HepG2 (cell line): ENCODE results near the gene SLC29A1. TPM values are rescaled to one million over a fixed set of nuclear protein-coding genes. Genes with fewer than 3 reads are reported as not detected.

ENCODE experiments used
- AFF4 ChIP-seq: sonication (generic); formaldehyde crosslinking; IDR thresholded peaks from 2 replicates; pipeline ENCODE4 v1.4.0; 2020; ENCODE audit warnings: missing genetic modification reagents
- ARID2 ChIP-seq: sonication (generic); formaldehyde crosslinking; IDR thresholded peaks from 2 replicates; pipeline ENCODE4 v1.8.1; 2022; ENCODE audit warnings: mild to moderate bottlenecking, missing genetic modification reagents, borderline replicate concordance
- KDM6A ChIP-seq: IDR thresholded peaks from 2 replicates; pipeline ENCODE4 v1.6.1; 2016; ENCODE audit warnings: low read depth
- MAZ ChIP-seq, 2 experiments: sonication (generic) in 1 of 2; formaldehyde crosslinking in 1 of 2; IDR thresholded peaks; 2 replicates each; pipeline versions ENCODE4 v1.5.0 to v1.6.1; 2012 to 2020; ENCODE audit warnings: low read depth in 2 of 2, mild to moderate bottlenecking in 2 of 2, borderline replicate concordance in 1 of 2, improper control_type of control experiment in 1 of 2, low read length in 1 of 2, missing genetic modification reagents in 1 of 2, moderate library complexity in 1 of 2
- MIXL1 ChIP-seq: IDR thresholded peaks from 2 replicates; pipeline ENCODE4 v1.6.1; 2016
- MXD3 ChIP-seq: IDR thresholded peaks from 2 replicates; pipeline ENCODE4 v1.6.1; 2016; ENCODE audit warnings: mild to moderate bottlenecking, missing biosample characterization, missing genetic modification reagents
- PRMT3 ChIP-seq: sonication (generic); formaldehyde crosslinking; IDR thresholded peaks from 2 replicates; pipeline ENCODE4 v1.8.1; 2022; ENCODE audit warnings: low read depth, mild to moderate bottlenecking, moderate library complexity, missing genetic modification reagents, borderline replicate concordance
- RFX3 ChIP-seq: IDR thresholded peaks from 2 replicates; pipeline ENCODE4 v1.6.1; 2016; ENCODE audit warnings: missing biosample characterization, missing genetic modification reagents
- SIX1 ChIP-seq: sonication (generic); formaldehyde crosslinking; IDR thresholded peaks from 2 replicates; pipeline ENCODE4 v1.4.0; 2020; ENCODE audit warnings: missing genetic modification reagents, borderline replicate concordance
- SP140L ChIP-seq: sonication (generic); formaldehyde crosslinking; IDR thresholded peaks from 2 replicates; pipeline ENCODE4 v1.4.0; 2020; ENCODE audit warnings: missing genetic modification reagents, borderline replicate concordance
- SUZ12 ChIP-seq: fragments of 150-350 bp; IDR thresholded peaks from 2 replicates; pipeline ENCODE4 v1.6.1; 2014; ENCODE audit warnings: low read depth, low read length
- TBL1XR1 ChIP-seq: fragments of 150-350 bp; IDR thresholded peaks from 2 replicates; pipeline ENCODE4 v1.6.1; 2014; ENCODE audit warnings: borderline replicate concordance, low read length; ENCODE audit not compliant: partially characterized antibody
- ZNF281 ChIP-seq: sonication (generic); formaldehyde crosslinking; IDR thresholded peaks from 2 replicates; pipeline ENCODE4 v1.4.0; 2020; ENCODE audit warnings: missing genetic modification reagents, borderline replicate concordance
- ZNF350 ChIP-seq: sonication (generic); formaldehyde crosslinking; IDR thresholded peaks from 2 replicates; pipeline ENCODE4 v1.4.0; 2020; ENCODE audit warnings: mild to moderate bottlenecking, low read depth, missing genetic modification reagents, borderline replicate concordance
- ZNF382 ChIP-seq: sonication (generic); formaldehyde crosslinking; IDR thresholded peaks from 2 replicates; pipeline ENCODE4 v1.5.0; 2020; ENCODE audit warnings: missing genetic modification reagents, mild to moderate bottlenecking, borderline replicate concordance
- ZNF383 ChIP-seq: sonication (generic); formaldehyde crosslinking; IDR thresholded peaks from 2 replicates; pipeline ENCODE4 v1.4.0; 2020; ENCODE audit warnings: missing genetic modification reagents, mild to moderate bottlenecking, borderline replicate concordance
- ZNF589 ChIP-seq: sonication (generic); formaldehyde crosslinking; conservative IDR thresholded peaks from 2 replicates; pipeline ENCODE4 v1.8.0; 2022; ENCODE audit warnings: mild to moderate bottlenecking, moderate library complexity, missing genetic modification reagents
- ZNF652 ChIP-seq: IDR thresholded peaks from 2 replicates; pipeline ENCODE4 v1.6.1; 2016; ENCODE audit warnings: low read depth, borderline replicate concordance
- ZNF660 ChIP-seq: sonication (generic); formaldehyde crosslinking; IDR thresholded peaks from 2 replicates; pipeline ENCODE4 v1.5.1; 2020; ENCODE audit warnings: mild to moderate bottlenecking, low read depth, missing genetic modification reagents, borderline replicate concordance
- ZNF780A ChIP-seq: sonication (generic); formaldehyde crosslinking; IDR thresholded peaks from 2 replicates; pipeline ENCODE4 v1.8.0; 2022; ENCODE audit warnings: mild to moderate bottlenecking, missing genetic modification reagents, moderate library complexity
- ZNF782 ChIP-seq: sonication (generic); formaldehyde crosslinking; IDR thresholded peaks from 2 replicates; pipeline ENCODE4 v1.4.0; 2020; ENCODE audit warnings: missing genetic modification reagents, mild to moderate bottlenecking, borderline replicate concordance
- ZNF891 ChIP-seq: sonication (generic); formaldehyde crosslinking; IDR thresholded peaks from 2 replicates; pipeline ENCODE4 v1.5.0; 2020; ENCODE audit warnings: mild to moderate bottlenecking, missing genetic modification reagents
- polyA plus RNA-seq, 8 experiments: library from polyadenylated mRNA; depleted of rRNA in 3 of 8; stranded (reverse) in 7 of 8; unstranded in 1 of 8; fragments of >200 nt; fragmentation: Illumina TruSeq in 4 of 8; extraction: Trizol in 4 of 8; gene quantifications; 2 replicates each; pipeline versions ENCODE4 v1.2.1 to v1.2.3, GENCODE V29; 2011 to 2016; ENCODE audit warnings: low read depth in 4 of 8, missing spikeins in 1 of 8, mixed read lengths in 1 of 8; ENCODE audit not compliant: insufficient read depth in 1 of 8
- total RNA-seq, 5 experiments: library from RNA; depleted of rRNA; stranded (reverse); fragments of >200 nt; fragmentation: Illumina TruSeq; extraction: Trizol; gene quantifications; 2 replicates each; pipeline ENCODE4 v1.2.3, GENCODE V29; 2016; ENCODE audit warnings: low read depth in 1 of 5

SLC29A1 gene
- total and polyA plus RNA-seq, 2 of the 13 experiments (the other 11 are each of a cell fraction or from before 2014, with no cell fraction given): 43.2 to 106 TPM

GRCh38 chr6:44264154-44265006 is 41.0 kb downstream of the SLC29A1 start (continued):
- TF ChIP-seq ZNF782 (CRISPR knock-in tag): no peak
- TF ChIP-seq TBL1XR1: no peak
- no peak for TF ChIP-seq SP140L
- TF ChIP-seq KDM6A (CRISPR knock-in tag): no peak
- TF ChIP-seq ZNF660 (CRISPR knock-in tag): no peak
- peak; percentile 73 for TF ChIP-seq ZNF652
- TF ChIP-seq ZNF350 (CRISPR knock-in tag): peak; percentile 31; the same call in 1 of the 2 replicates
- TF ChIP-seq RFX3 (CRISPR knock-in tag): no peak
- no peak for TF ChIP-seq AFF4 (CRISPR knock-in tag)
- TF ChIP-seq SUZ12: no peak
- no peak for TF ChIP-seq ZNF383 (CRISPR knock-in tag)
- TF ChIP-seq ZNF382 (CRISPR knock-in tag): no peak
- no peak for TF ChIP-seq MXD3 (CRISPR knock-in tag)
- TF ChIP-seq ZNF891 (CRISPR knock-in tag): 0 out of 2 replicates have a peak, but pooled peaks have one; percentile 30
- TF ChIP-seq PRMT3 (CRISPR knock-in tag): no peak
- no peak for TF ChIP-seq MAZ (IDR thresholded peaks at IDR 0.05; ENCODE audit: borderline replicate concordance, low read depth, low read length)
- TF ChIP-seq MAZ (CRISPR knock-in tag; IDR thresholded peaks at IDR 0.05; ENCODE audit: low read depth): 0 out of 2 replicates have a peak, but pooled peaks have one; percentile 8
- no peak for TF ChIP-seq SIX1 (CRISPR knock-in tag)
- TF ChIP-seq ARID2 (CRISPR knock-in tag): no peak
- TF ChIP-seq ZNF281 (CRISPR knock-in tag): 0 out of 2 replicates have a peak, but pooled peaks have one; percentile 3
- TF ChIP-seq ZNF589 (CRISPR knock-in tag): no peak
- no peak for TF ChIP-seq ZNF780A (CRISPR knock-in tag)
- no peak for TF ChIP-seq MIXL1 (CRISPR knock-in tag)
